Kidney (tissue), 14 donors: ENCODE results near the gene FUT8. TPM values are rescaled to one million over a fixed set of nuclear protein-coding genes. Genes with fewer than 3 reads are reported as not detected.
"Not testable (repeated sequence)": the region's sequence is repeated elsewhere in the genome, so short reads cannot be mapped to it uniquely, and the experiment has no call there.

ENCODE experiments used
- DNase-seq, 5 donors: peaks; one replicate each; pipeline ENCODE4 v3.0.0-alpha.2; 2013 to 2020
- FAIRE-seq: peaks from 2 replicates; lab custom pipeline; 2012; peaks lifted over from hg19 to GRCh38; lab: Jason Lieb, UNC
- H3K27ac ChIP-seq, 2 donors: one replicate each; pipeline ENCODE4 v1.7.0; 2013; ENCODE audit warnings: low read depth in 2 of 2, low read length in 2 of 2, inconsistent platforms in 1 of 2
- H3K27me3 ChIP-seq: one replicate; pipeline ENCODE4 v1.7.1; 2013; ENCODE audit warnings: low read length, inconsistent platforms; ENCODE audit not compliant: control insufficient read depth, insufficient read depth
- H3K36me3 ChIP-seq, 3 donors: one replicate each; pipeline versions ENCODE4 v1.7.0 to v1.7.1; 2013; ENCODE audit warnings: low read length in 3 of 3, control low read depth in 1 of 3, inconsistent platforms in 1 of 3; ENCODE audit not compliant: insufficient read depth in 3 of 3, control insufficient read depth in 2 of 3
- H3K4me1 ChIP-seq, 3 donors: one replicate each; pipeline versions ENCODE4 v1.7.0 to v1.7.1; 2013; ENCODE audit warnings: low read length in 3 of 3, inconsistent platforms in 1 of 3, low read depth in 1 of 3; ENCODE audit not compliant: control insufficient read depth in 2 of 3, insufficient read depth in 2 of 3
- H3K4me3 ChIP-seq, 3 donors: one replicate each; pipeline versions ENCODE4 v1.7.0 to v1.8.1; 2013; ENCODE audit warnings: low read length in 3 of 3, control low read depth in 1 of 3, inconsistent platforms in 1 of 3
- H3K9ac ChIP-seq, 3 donors: one replicate each; pipeline versions ENCODE4 v1.7.0 to v1.7.1; 2013; ENCODE audit warnings: low read length in 3 of 3, control low read depth in 1 of 3, inconsistent platforms in 1 of 3
- H3K9me3 ChIP-seq, 3 donors: one replicate each; pipeline versions ENCODE4 v1.7.0 to v1.7.1; 2013; ENCODE audit warnings: low read length in 3 of 3, control low read depth in 1 of 3, inconsistent platforms in 1 of 3; ENCODE audit not compliant: control insufficient read depth in 2 of 3, insufficient read depth in 1 of 3
- CTCF ChIP-seq: IDR thresholded peaks from 3 replicates; pipeline ENCODE4 v1.5.1; 2012; ENCODE audit warnings: mild to moderate bottlenecking, moderate library complexity, borderline replicate concordance; ENCODE audit not compliant: insufficient read depth; ENCODE audit errors: extremely low read depth
- intact Hi-C: fragments of 100-400 bp; cut with DNase I; formaldehyde crosslinking; loops from one replicate; pipeline ENCODE4 v1.11.1; 2022
- polyA plus RNA-seq: library from polyadenylated mRNA; stranded (reverse); fragments of 350-450 nt; fragmentation: Illumina TruSeq; extraction: RNeasy Lipid Tissue Mini Kit (QIAGEN cat#74804); gene quantifications from one replicate; pipeline ENCODE4 v1.2.3, GENCODE V29; 2014; ENCODE audit warnings: low read depth, low replicate concordance; ENCODE audit not compliant: insufficient read depth
- total RNA-seq: library from RNA; stranded (reverse); fragmentation: NEBNext Ultra II Directional; extraction: Animal tissue kit (Norgen Biotek cat#: 25700); gene quantifications from one replicate; pipeline ENCODE4 v1.2.1, GENCODE V29; 2021
- donor health status: control.
- donor health status: control.
- donor health status: control.
- donor health status: control.
- donor health status: control.
- donor health status: DM: yes; HTN: yes; CAD: no.
- donor health status: Normal renal cell carcinoma (clear cell type).

FUT8 gene
- total and polyA plus RNA-seq, 2 donors from 2014 or later, result 8.2 to 49.6 TPM

GRCh38 chr14:65685572-65685971 is 273.0 kb downstream of the FUT8 start:
- Histone ChIP-seq H3K36me3 (no peaks in the 10 kb centered on the region), H3K9ac (no peak overlapping the region), H3K4me3 (no peak overlapping the region), H3K27ac (no peak overlapping the region), H3K9me3 (no peaks in the 10 kb centered on the region), H3K27me3 (no peaks in the 10 kb centered on the region), H3K4me1 (no peaks in the 10 kb centered on the region)
- FAIRE-seq, result no peak
- no peak for TF ChIP-seq CTCF
- DNase-seq, result no peak
- intact Hi-C loops, result no loop called here

- FAIRE-seq, result no peak
- no peak overlapping the region for H3K9ac ChIP-seq
- no peaks in the 10 kb centered on the region for H3K4me1 ChIP-seq
- intact Hi-C loops, result no loop called here
- no peaks in the 10 kb centered on the region for H3K9me3 ChIP-seq
- no peaks in the 10 kb centered on the region for H3K27me3 ChIP-seq
- no peak overlapping the region for H3K27ac ChIP-seq
- no peak for DNase-seq
- no peak for TF ChIP-seq CTCF
- no peak overlapping the region for H3K4me3 ChIP-seq
- H3K36me3 ChIP-seq, result no peaks in the 10 kb centered on the region
Measured at GRCh38 chr14:65686761-65687160, 274.2 kb downstream of the FUT8 start.

GRCh38 chr14:65689070-65689469 is 276.5 kb downstream of the FUT8 start:
- H3K4me3 ChIP-seq, result no peak overlapping the region
- no peaks in the 10 kb centered on the region for H3K9me3 ChIP-seq
- no peak for DNase-seq
- no peaks in the 10 kb centered on the region for H3K36me3 ChIP-seq
- TF ChIP-seq CTCF, result no peak
- no peak overlapping the region for H3K9ac ChIP-seq
- intact Hi-C loops, result no loop called here
- H3K4me1 ChIP-seq, result no peaks in the 10 kb centered on the region
- H3K27ac ChIP-seq, result no peak overlapping the region
- no peak for FAIRE-seq
- no peaks in the 10 kb centered on the region for H3K27me3 ChIP-seq

- H3K36me3 ChIP-seq, H3K4me1 ChIP-seq, H3K27me3 ChIP-seq, FAIRE-seq, DNase-seq, intact Hi-C loops, H3K9ac ChIP-seq, H3K27ac ChIP-seq, H3K4me3 ChIP-seq, H3K9me3 ChIP-seq: not testable (repeated sequence)
Measured at GRCh38 chr14:65692566-65692965, 280.0 kb downstream of the FUT8 start.
